Endothelial cell of umbilical vein (primary cell): Measurements from ENCODE around the gene CCDC107. TPM values are rescaled to one million over a fixed set of nuclear protein-coding genes. Genes with fewer than 3 reads are reported as not detected.
A peak's percentile ranks its signal among the peaks of the same experiment; 100 is the strongest.

Source experiments
- BruUV-seq: library from RNA; stranded (reverse); fragments of 400-500 nt; replicated peaks from 2 replicates; lab custom pipeline; 2021; lab: Mats Ljungman, UMichigan
- CTCF ChIA-PET: fragments of 300-600, 350-600 bp; sonication (Branson Sonifier 250); formaldehyde crosslinking; loops from one replicate; lab custom pipeline; 2021; ENCODE audit warnings: antibody characterized with exemption, inconsistent platforms; lab: Charles Lee
- POLR2A ChIA-PET: fragments of 300-600, 350-600 bp; sonication (Branson Sonifier 250); formaldehyde crosslinking; loops from one replicate; lab custom pipeline; 2021; ENCODE audit warnings: antibody characterized with exemption, inconsistent platforms; lab: Charles Lee
- DNase-seq: peaks from one replicate; pipeline ENCODE4 v3.0.0-alpha.2; 2011; ENCODE audit warnings: low read depth, low spot score
- FAIRE-seq: peaks from 2 replicates; lab custom pipeline; 2011; peaks lifted over from hg19 to GRCh38; lab: Jason Lieb, UNC
- H2AFZ ChIP-seq: 2 replicates; pipeline ENCODE4 v1.6.0; 2012; ENCODE audit warnings: low read depth, low read length, control low read depth, inconsistent platforms
- H3K27ac ChIP-seq: 2 replicates; pipeline ENCODE4 v1.5.1; 2011; ENCODE audit warnings: low read depth, mild to moderate bottlenecking, control low read depth, low read length, moderate library complexity; ENCODE audit not compliant: insufficient read depth
- H3K27me3 ChIP-seq, 2 experiments: 2 replicates each; pipeline versions ENCODE4 v1.6.0 to v1.6.1; 2011; ENCODE audit warnings: low read length in 2 of 2, mixed read lengths in 1 of 2; ENCODE audit not compliant: control insufficient read depth in 2 of 2, insufficient read depth in 2 of 2
- H3K36me3 ChIP-seq, 2 experiments: 2 replicates in 1 of 2; 3 replicates in 1 of 2; pipeline ENCODE4 v1.5.1; 2011; ENCODE audit warnings: low read length in 2 of 2, mild to moderate bottlenecking in 1 of 2, moderate library complexity in 1 of 2; ENCODE audit not compliant: control insufficient read depth in 2 of 2, insufficient read depth in 2 of 2; ENCODE audit errors: extremely low read depth in 1 of 2
- H3K4me1 ChIP-seq: 3 replicates; pipeline ENCODE4 v1.5.1; 2011; ENCODE audit warnings: mild to moderate bottlenecking, low read length; ENCODE audit not compliant: control insufficient read depth, insufficient read depth; ENCODE audit errors: extremely low read depth
- H3K4me2 ChIP-seq: 2 replicates; pipeline ENCODE4 v1.6.1; 2011; ENCODE audit warnings: low read length, control low read depth, mixed read lengths; ENCODE audit not compliant: insufficient read depth
- H3K4me3 ChIP-seq, 3 experiments: fragments of 200-600 bp in 1 of 3; sonication (generic), shearing (Covaris generic) in 1 of 3; replicated peaks in 1 of 3; 2 replicates each; pipeline ENCODE4 v1.5.1; 2011 to 2016; ENCODE audit warnings: control low read depth in 3 of 3, low read length in 3 of 3, mild to moderate bottlenecking in 2 of 3, inconsistent platforms in 1 of 3, low read depth in 1 of 3, moderate library complexity in 1 of 3; ENCODE audit not compliant: insufficient read depth in 1 of 3
- H3K79me2 ChIP-seq: 2 replicates; pipeline ENCODE4 v1.6.0; 2012; ENCODE audit warnings: low read length, inconsistent platforms; ENCODE audit not compliant: control insufficient read depth, insufficient read depth
- H3K9ac ChIP-seq: replicated peaks from 2 replicates; pipeline ENCODE3; 2011; ENCODE audit warnings: low read length, control low read depth; ENCODE audit not compliant: insufficient read depth; ENCODE audit errors: extremely low read depth
- H3K9me1 ChIP-seq: replicated peaks from 3 replicates; pipeline ENCODE4 v1.6.0; 2011; ENCODE audit warnings: mild to moderate bottlenecking, low read length; ENCODE audit not compliant: control insufficient read depth, insufficient read depth; ENCODE audit errors: extremely low read depth
- H3K9me3 ChIP-seq: replicated peaks from 2 replicates; pipeline ENCODE4 v1.5.1; 2012; ENCODE audit warnings: low read length, inconsistent platforms; ENCODE audit not compliant: control insufficient read depth, insufficient read depth
- H4K20me1 ChIP-seq: replicated peaks from 2 replicates; pipeline ENCODE3; 2011; ENCODE audit warnings: mild to moderate bottlenecking, low read length; ENCODE audit not compliant: control insufficient read depth, insufficient read depth; ENCODE audit errors: extremely low read depth
- CTCF ChIP-seq, 2 donors: IDR thresholded peaks; 1 replicate in 1 of 2; 2 replicates in 1 of 2; pipeline ENCODE4 v1.5.1; 2011; ENCODE audit warnings: low read length in 2 of 2, mild to moderate bottlenecking in 2 of 2, moderate library complexity in 2 of 2, control low read depth in 1 of 2, inconsistent platforms in 1 of 2, low read depth in 1 of 2; ENCODE audit not compliant: insufficient read depth in 1 of 2; ENCODE audit errors: extremely low read depth in 1 of 2
- MYC ChIP-seq: IDR thresholded peaks from one replicate; pipeline ENCODE4 v1.6.1; 2011; ENCODE audit warnings: mild to moderate bottlenecking, low read depth, low read length
- POLR2A ChIP-seq: IDR thresholded peaks from 2 replicates; pipeline ENCODE4 v1.6.1; 2012; ENCODE audit warnings: low read depth, mild to moderate bottlenecking, control low read depth, low read length
- dilution Hi-C: fragments of 300-500 bp; cut with MboI; formaldehyde crosslinking; loops from one replicate; pipeline ENCODE4 v1.15.0; 2019; ENCODE audit warnings: low sequenced_read_pairs; ENCODE audit not compliant: extremely low pct_ligation_motif_present
- intact Hi-C: fragments of 100-400 bp; cut with micrococcal nuclease; formaldehyde crosslinking; loops from one replicate; pipeline ENCODE4 v1.10.0; 2022
- polyA plus RNA-seq, 4 experiments: library from polyadenylated mRNA; depleted of rRNA in 3 of 4; stranded (reverse) in 3 of 4; unstranded in 1 of 4; fragments of >200 nt; gene quantifications; 2 replicates each; pipeline versions ENCODE4 v1.2.1 to v1.2.3, GENCODE V29; 2011 to 2012; ENCODE audit warnings: missing spikeins in 1 of 4
- total RNA-seq: library from RNA; stranded (reverse); gene quantifications from 2 replicates; pipeline ENCODE4 v1.2.3, GENCODE V29; 2021

CCDC107 gene
- total and polyA plus RNA-seq, 2 donors (not counting 3 experiments of a cell fraction or from before 2014, with no cell fraction given): 13.2 to 16.0 TPM

GRCh38 chr9:35690294-35690613 lies 32.2 kb downstream of the CCDC107 start:
- H3K79me2 ChIP-seq: peaks cover 36% of the 10 kb centered on the region
- FAIRE-seq: peak; percentile 28
- no peak for DNase-seq

More at GRCh38 chr9:35690294-35690613, 32.2 kb downstream of the CCDC107 start:
- Histone ChIP-seq H3K27ac (peak overlapping the region; percentile 41), H3K9me3 (no peaks in the 10 kb centered on the region), H2AFZ (peak overlapping the region; percentile 84), H3K36me3 (peaks cover 2 to 6% of the 10 kb centered on the region in 2 experiments), H3K9me1 (no peaks in the 10 kb centered on the region), H3K4me1 (peaks cover 28% of the 10 kb centered on the region), H3K27me3 (no peaks in the 10 kb centered on the region), H3K4me2 (peak overlapping the region; percentile 84), H3K4me3 (peak overlapping the region; percentile 66 to 82 (median 70)), H4K20me1 (no peaks in the 10 kb centered on the region), H3K9ac (peak overlapping the region; percentile 68)
- no peak for TF ChIP-seq MYC
- no peak for TF ChIP-seq CTCF (IDR thresholded peaks at IDR 0.05; ENCODE audit: extremely low read depth in 1 of 2, insufficient read depth in 1 of 2, low read depth in 1 of 2, low read length in 2 of 2)
- peak; percentile 3 for TF ChIP-seq POLR2A
- CTCF ChIA-PET: interaction anchor here (0.6 to 13.5 kb wide), 8 partner anchors 15 to 100 kb away, joined by 3 to 227 read pairs (median 4); partner anchors contain the start of genes ARHGEF39, CCDC107 and RMRP
- dilution Hi-C loops (no loop called here), intact Hi-C loops (loop anchor here (2.0 kb wide), 1 partner anchor 43 kb away; the partner anchor contains the start of genes CREB3 and TLN1)
- POLR2A ChIA-PET: interaction anchor here (0.7 to 1.7 kb wide), 7 partner anchors 10 to 37 kb away, joined by 3 to 7 read pairs (median 4); partner anchors contain the start of gene ARHGEF39
- BruUV-seq: no TSS peak
